IPS DF 6.9 (cell line): ENCODE results near the gene ZW10.

Source experiments
- DNase-seq: peaks from one replicate; pipeline ENCODE4 v3.0.0-alpha.2; 2013; ENCODE audit warnings: low read depth, low spot score
- H3K27ac ChIP-seq: one replicate; pipeline ENCODE4 v1.5.1; 2013; ENCODE audit warnings: low read length, control low read depth
- H3K27me3 ChIP-seq: 2 replicates; pipeline ENCODE4 v1.6.1; 2013; ENCODE audit warnings: mild to moderate bottlenecking, low read length; ENCODE audit not compliant: control insufficient read depth, insufficient read depth
- H3K36me3 ChIP-seq: 2 replicates; pipeline ENCODE4 v1.6.1; 2013; ENCODE audit warnings: low read length; ENCODE audit not compliant: control insufficient read depth, insufficient read depth
- H3K4me1 ChIP-seq: 2 replicates; pipeline ENCODE4 v1.6.1; 2013; ENCODE audit warnings: low read length; ENCODE audit not compliant: control insufficient read depth, insufficient read depth
- H3K4me3 ChIP-seq: 2 replicates; pipeline ENCODE4 v1.5.1; 2013; ENCODE audit warnings: mild to moderate bottlenecking, low read length
- H3K9me3 ChIP-seq: 2 replicates; pipeline ENCODE4 v1.6.1; 2013; ENCODE audit warnings: low read length, inconsistent platforms; ENCODE audit not compliant: control insufficient read depth, insufficient read depth
- WGBS: extraction: QIAGEN DNeasy Blood & Tissue Kit; methylation state at CpG from one replicate; pipeline ENCODE4 v1.1.7; 2013; ENCODE audit warnings: mixed read lengths, missing lambda C conversion rate; ENCODE audit not compliant: insufficient read length, insufficient coverage; 5-methylcytosine and 5-hydroxymethylcytosine counted together

The ZW10 gene

DNA sequence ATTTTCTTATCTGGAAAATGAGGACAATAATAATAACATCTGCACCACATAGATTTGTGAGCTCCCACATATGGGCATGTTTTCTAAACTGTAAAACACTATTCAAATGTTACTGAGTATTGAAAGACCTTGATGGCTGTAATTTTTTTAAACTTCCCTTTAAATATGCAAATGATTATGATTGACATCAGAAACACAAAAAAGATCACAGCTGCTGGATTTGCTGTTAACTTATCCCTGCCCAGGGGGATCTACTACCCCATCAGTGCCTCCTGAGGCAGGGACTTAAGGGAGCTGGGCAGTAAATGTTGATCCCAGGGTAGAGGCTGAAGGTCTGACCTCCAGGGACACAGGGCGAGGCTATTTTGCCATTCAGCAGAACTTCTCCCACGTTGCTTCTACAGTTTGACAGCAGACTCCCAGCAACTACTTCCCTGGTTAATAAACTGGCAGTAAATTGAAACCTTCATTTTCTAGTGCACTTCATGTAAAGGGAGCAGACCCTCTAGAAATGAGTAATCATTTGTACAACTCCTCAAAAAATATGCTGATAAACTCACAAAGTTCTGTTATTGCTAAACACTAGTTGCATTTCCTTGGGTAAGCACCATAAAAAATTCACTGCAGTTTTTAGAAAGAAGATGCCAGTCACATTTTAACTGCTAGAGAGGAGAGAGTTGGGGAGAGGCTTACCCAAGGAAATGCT, 87.7 kb downstream of the ZW10 start:
- DNase-seq = no peak
- Histone ChIP-seq H3K27ac (no peak overlapping the region), H3K4me1 (no peaks in the 10 kb centered on the region), H3K4me3 (no peak overlapping the region), H3K27me3 (no peaks in the 10 kb centered on the region), H3K36me3 (no peaks in the 10 kb centered on the region), H3K9me3 (no peaks in the 10 kb centered on the region)
- no CpG with 5 or more reads among the region's 2 CpGs for WGBS

DNA sequence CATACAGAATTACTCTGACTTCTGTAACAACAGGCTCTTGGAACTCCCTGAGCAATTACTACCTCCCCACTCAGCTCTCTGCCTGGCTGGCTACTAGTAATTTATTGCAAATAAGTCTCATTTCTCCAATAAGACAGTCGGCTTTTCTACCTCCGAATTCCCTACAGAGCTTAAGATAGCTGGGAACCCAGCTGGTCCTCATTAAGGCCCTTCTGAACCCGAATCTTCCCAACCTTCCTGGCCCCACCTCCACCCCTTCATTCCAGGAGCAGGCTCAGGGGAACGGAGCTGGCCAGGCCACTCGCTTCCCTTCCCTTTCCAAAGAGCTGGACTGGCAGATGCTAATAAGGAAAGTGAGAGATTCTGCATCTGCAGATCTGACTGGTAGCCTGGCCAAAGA, 89.0 kb downstream of the ZW10 start:
- no peaks in the 10 kb centered on the region for H3K9me3 ChIP-seq
- H3K36me3 ChIP-seq = no peaks in the 10 kb centered on the region
- no peaks in the 10 kb centered on the region for H3K4me1 ChIP-seq
- no peak for DNase-seq
- WGBS = no CpG with 5 or more reads among the region's 5 CpGs
- H3K27ac ChIP-seq = no peak overlapping the region
- no peaks in the 10 kb centered on the region for H3K27me3 ChIP-seq
- H3K4me3 ChIP-seq = no peak overlapping the region

DNA sequence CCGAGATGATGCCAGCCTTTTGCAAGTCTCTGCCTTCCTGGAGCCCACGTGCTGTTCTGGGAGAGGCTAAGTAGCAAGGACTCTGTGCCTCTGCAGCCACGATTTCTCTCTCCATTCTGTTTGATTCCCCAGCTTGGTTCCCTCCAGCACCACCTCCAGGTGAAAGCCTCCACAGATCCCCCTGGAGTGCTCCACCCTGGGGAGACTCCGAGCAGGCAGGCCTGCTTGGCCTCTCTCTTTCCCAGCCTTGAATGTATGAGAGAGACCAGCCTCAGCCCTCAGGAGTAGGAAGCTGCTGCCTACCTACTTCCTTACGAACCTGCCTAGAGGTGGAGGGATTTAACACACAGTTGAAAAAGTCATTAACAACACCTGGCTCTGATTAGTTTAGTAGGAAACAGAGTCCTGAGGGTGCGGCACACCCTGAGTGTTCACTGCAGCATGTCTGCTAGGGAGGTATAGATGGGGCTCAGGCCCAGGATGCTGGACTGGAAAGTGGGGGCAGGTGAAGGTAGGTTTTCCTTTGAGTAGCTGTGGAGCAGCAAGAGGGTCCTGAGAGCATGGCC, 89.9 kb downstream of the ZW10 start:
- Histone ChIP-seq H3K36me3 (no peaks in the 10 kb centered on the region), H3K9me3 (no peaks in the 10 kb centered on the region), H3K4me3 (no peak overlapping the region), H3K27ac (no peak overlapping the region), H3K4me1 (no peaks in the 10 kb centered on the region), H3K27me3 (no peaks in the 10 kb centered on the region)
- WGBS = no CpG with 5 or more reads among the region's 6 CpGs
- DNase-seq = no peak
